Left lung (tissue), 10 donors: ENCODE measurements around the gene CARS2. TPM values are rescaled to one million over a fixed set of nuclear protein-coding genes. Genes with fewer than 3 reads are reported as not detected.

ENCODE experiments used
- ATAC-seq: fragments of 200-7000 bp; cut with Tn5 transposase; one replicate; pipeline ENCODE4 v1.9.1; 2020; ENCODE audit warnings: moderate library complexity
- DNase-seq, 4 donors: peaks; one replicate each; pipeline ENCODE4 v3.0.0-alpha.2; 2013 to 2020
- H3K27ac ChIP-seq, 2 donors: fragments of 200-600 bp; sonication (generic) in 1 of 2; one replicate each; pipeline versions ENCODE4 v1.5.0 to v1.8.0; 2020 to 2021
- H3K27me3 ChIP-seq, 2 donors: fragments of 200-600 bp; sonication (generic) in 1 of 2; one replicate each; pipeline versions ENCODE4 v1.5.0 to v1.8.0; 2020 to 2021
- H3K36me3 ChIP-seq, 2 donors: fragments of 200-600 bp; sonication (generic) in 1 of 2; one replicate each; pipeline versions ENCODE4 v1.5.0 to v1.8.0; 2020 to 2021
- H3K4me1 ChIP-seq, 2 donors: fragments of 200-600 bp; one replicate each; pipeline ENCODE4 v1.8.0; 2021
- H3K4me3 ChIP-seq, 2 donors: fragments of 200-600 bp; sonication (generic) in 1 of 2; one replicate each; pipeline versions ENCODE4 v1.5.0 to v1.8.0; 2020 to 2021; ENCODE audit warnings: mild to moderate bottlenecking in 1 of 2
- H3K9me3 ChIP-seq, 2 donors: fragments of 200-600 bp; sonication (generic) in 1 of 2; one replicate each; pipeline versions ENCODE4 v1.5.0 to v1.8.0; 2020 to 2021
- intact Hi-C, 2 donors: fragments of 100-400 bp; cut with DNase I; formaldehyde crosslinking; loops; one replicate each; pipeline versions ENCODE4 v1.11.2 to v1.14.2; 2022
- polyA plus RNA-seq, 6 donors: library from polyadenylated mRNA; unstranded; fragments of 120-200 nt; gene quantifications; one replicate each; pipeline ENCODE4 v1.2.1, GENCODE V29; 2013; ENCODE audit not compliant: insufficient read length in 6 of 6
- total RNA-seq, 2 donors: library from RNA; stranded (reverse); fragmentation: NEBNext Ultra II Directional; extraction: Animal tissue kit (Norgen Biotek cat#: 25700); gene quantifications; one replicate each; pipeline ENCODE4 v1.2.1, GENCODE V29; 2021
- TF ChIP-seq, protein P1 (sequence below), 2 donors: fragments of 200-600 bp; sonication (generic) in 1 of 2; IDR thresholded peaks; one replicate each; pipeline versions ENCODE4 v1.5.0 to v1.8.0; 2021; ENCODE audit warnings: antibody characterized with exemption in 2 of 2
- donor health status: DM: no; HTN: yes; CAD: no.
- donor health status: DM: no; HTN: no; CAD: no.

The CARS2 gene
- total and polyA plus RNA-seq, 8 donors, result 61.9 to 79.8 (median 71.3) TPM

DNA sequence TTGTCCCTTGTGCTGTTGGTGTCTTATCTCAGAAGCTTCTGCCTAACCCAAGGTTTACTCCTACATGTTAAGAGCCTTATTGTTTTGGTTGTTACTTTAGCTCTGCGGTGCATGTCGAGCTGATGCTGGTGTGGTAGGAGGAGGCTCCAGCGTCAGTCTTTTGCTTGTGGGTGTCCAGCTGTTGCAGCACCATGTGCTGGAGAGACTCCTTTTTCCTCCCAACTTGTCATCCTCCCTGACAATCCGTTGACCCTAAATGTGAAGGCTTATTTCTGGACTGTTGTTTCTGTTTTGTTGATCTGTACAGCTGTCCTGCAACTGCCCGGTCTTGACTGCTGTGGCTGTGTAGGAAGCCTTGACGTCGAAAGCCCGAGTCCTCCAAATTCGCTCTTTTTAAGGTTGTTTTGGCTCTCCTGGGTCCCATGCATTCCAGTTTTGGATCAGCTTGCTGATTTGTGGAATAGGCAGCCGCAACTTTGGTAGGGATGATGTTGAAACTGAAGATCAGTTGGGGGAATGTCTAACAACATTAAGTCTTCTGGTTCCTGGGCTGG is 75.3 kb downstream of the CARS2 start:
- DNase-seq, result no peak
- intact Hi-C loops, result no loop called here
- H3K27ac ChIP-seq, result no peak overlapping the region

DNA sequence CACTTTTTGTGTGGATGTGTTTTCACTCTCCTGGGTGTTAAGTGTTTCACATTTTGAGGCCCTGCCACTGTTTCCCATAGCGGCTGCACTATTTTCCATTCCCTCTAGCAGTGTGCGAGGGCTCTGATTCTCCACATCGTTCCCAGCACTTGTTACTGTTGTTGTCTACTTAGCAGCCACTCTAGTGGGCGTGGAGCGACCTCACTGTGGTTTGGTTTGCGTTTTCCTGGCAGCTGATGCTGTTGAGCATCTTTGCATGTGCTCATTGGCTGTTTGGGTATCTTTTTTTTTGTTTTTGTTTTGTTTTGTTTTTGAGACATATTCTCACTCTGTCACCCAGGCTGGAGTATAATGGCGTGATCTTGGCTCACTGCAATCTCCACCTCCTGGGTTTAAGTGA is 76.2 kb downstream of the CARS2 start:
- intact Hi-C loops, result no loop called here
- DNase-seq (peak in 1 of 4 donors; percentile 31), ATAC-seq (no peak)

More for the DNA sequence above, 75.3 kb downstream of the CARS2 start:
- no peak for ATAC-seq
- no peaks in the 10 kb centered on the region for H3K4me1 ChIP-seq
- no peak overlapping the region for H3K4me3 ChIP-seq
- H3K9me3 ChIP-seq, result no peaks in the 10 kb centered on the region
- peaks cover 0 to 60% of the 10 kb centered on the region in 2 donors for H3K36me3 ChIP-seq
- no peaks in the 10 kb centered on the region for H3K27me3 ChIP-seq
- TF ChIP-seq, protein P1, sequence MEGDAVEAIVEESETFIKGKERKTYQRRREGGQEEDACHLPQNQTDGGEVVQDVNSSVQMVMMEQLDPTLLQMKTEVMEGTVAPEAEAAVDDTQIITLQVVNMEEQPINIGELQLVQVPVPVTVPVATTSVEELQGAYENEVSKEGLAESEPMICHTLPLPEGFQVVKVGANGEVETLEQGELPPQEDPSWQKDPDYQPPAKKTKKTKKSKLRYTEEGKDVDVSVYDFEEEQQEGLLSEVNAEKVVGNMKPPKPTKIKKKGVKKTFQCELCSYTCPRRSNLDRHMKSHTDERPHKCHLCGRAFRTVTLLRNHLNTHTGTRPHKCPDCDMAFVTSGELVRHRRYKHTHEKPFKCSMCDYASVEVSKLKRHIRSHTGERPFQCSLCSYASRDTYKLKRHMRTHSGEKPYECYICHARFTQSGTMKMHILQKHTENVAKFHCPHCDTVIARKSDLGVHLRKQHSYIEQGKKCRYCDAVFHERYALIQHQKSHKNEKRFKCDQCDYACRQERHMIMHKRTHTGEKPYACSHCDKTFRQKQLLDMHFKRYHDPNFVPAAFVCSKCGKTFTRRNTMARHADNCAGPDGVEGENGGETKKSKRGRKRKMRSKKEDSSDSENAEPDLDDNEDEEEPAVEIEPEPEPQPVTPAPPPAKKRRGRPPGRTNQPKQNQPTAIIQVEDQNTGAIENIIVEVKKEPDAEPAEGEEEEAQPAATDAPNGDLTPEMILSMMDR (IDR thresholded peaks at IDR 0.05), result no peak

DNA sequence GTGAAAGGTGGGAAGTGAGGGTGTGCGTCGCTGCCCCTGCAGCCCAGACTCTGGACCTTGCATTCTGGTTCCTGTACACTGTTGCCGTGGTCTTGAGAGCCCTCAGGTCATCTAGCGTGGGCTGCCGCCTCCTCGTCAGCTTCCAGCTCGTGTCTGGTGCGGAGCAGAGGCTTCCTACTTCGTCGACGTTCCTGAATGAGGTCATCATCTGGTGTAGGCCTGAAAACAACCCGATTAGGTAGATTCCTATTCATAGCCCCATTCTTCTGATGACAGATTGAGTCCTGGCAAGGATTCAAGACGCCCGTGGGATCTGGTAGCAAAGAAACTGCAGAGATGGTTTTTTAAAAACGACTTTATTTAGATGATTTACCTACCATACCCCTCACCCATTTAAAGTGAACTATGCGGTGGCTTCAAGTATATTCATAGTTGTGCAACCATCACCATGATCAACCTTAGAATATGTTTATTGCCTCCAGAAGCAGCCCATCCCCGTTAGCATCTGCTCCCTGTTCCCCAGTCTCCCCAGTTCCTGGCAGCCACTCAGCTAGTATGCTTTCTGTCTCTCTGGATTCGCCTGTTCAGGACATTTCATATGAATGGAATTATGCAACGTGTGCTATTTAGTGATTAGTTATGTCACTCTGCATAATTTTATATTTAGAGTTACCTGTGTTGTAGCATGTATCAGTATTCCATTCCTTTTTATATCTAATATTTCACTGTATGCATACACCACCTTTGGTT is 76.8 kb downstream of the CARS2 start:
- Histone ChIP-seq H3K27ac (no peak overlapping the region), H3K4me3 (no peak overlapping the region)

More for the DNA sequence above, 76.2 kb downstream of the CARS2 start:
- no peaks in the 10 kb centered on the region for H3K27me3 ChIP-seq
- H3K4me3 ChIP-seq, result no peak overlapping the region
- TF ChIP-seq, protein P1 (IDR thresholded peaks at IDR 0.05), result no peak
- H3K36me3 ChIP-seq, result peaks cover 0 to 60% of the 10 kb centered on the region in 2 donors
- no peaks in the 10 kb centered on the region for H3K9me3 ChIP-seq
- H3K4me1 ChIP-seq, result no peaks in the 10 kb centered on the region
- no peak overlapping the region for H3K27ac ChIP-seq

DNA sequence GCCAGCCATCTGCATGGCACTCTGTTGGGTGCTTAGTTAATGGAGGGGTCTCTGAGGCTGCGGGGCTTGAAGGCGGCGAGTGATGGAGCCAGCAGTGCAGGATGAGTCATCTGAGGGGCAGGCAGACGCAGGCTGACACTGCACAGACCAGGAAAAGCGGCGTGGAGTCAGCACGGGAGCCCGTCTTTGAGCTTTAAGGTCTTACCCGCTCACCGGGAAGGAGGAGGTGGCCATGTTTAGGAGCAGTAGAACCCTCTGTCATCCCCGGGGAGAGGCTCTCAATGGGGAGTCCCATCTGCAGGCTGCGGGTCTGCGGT is 77.5 kb downstream of the CARS2 start:
- TF ChIP-seq, protein P1 (IDR thresholded peaks at IDR 0.05), result no peak
- no peaks in the 10 kb centered on the region for H3K4me1 ChIP-seq
- ATAC-seq (no peak), DNase-seq (peak in 1 of 4 donors; percentile 61)
- no peaks in the 10 kb centered on the region for H3K27me3 ChIP-seq
- no peak overlapping the region for H3K4me3 ChIP-seq
- H3K27ac ChIP-seq, result no peak overlapping the region
- H3K36me3 ChIP-seq, result peaks cover 0 to 62% of the 10 kb centered on the region in 2 donors
- intact Hi-C loops, result no loop called here
- no peaks in the 10 kb centered on the region for H3K9me3 ChIP-seq

More for the DNA sequence above, 76.8 kb downstream of the CARS2 start:
- intact Hi-C loops, result no loop called here
- H3K4me1 ChIP-seq, result no peaks in the 10 kb centered on the region
- peak in 1 of 4 donors; percentile 30 for DNase-seq
- TF ChIP-seq, protein P1 (IDR thresholded peaks at IDR 0.05), result no peak
- H3K36me3 ChIP-seq, result peaks cover 0 to 60% of the 10 kb centered on the region in 2 donors
- H3K9me3 ChIP-seq, result no peaks in the 10 kb centered on the region
- no peak for ATAC-seq
- H3K27me3 ChIP-seq, result no peaks in the 10 kb centered on the region

DNA sequence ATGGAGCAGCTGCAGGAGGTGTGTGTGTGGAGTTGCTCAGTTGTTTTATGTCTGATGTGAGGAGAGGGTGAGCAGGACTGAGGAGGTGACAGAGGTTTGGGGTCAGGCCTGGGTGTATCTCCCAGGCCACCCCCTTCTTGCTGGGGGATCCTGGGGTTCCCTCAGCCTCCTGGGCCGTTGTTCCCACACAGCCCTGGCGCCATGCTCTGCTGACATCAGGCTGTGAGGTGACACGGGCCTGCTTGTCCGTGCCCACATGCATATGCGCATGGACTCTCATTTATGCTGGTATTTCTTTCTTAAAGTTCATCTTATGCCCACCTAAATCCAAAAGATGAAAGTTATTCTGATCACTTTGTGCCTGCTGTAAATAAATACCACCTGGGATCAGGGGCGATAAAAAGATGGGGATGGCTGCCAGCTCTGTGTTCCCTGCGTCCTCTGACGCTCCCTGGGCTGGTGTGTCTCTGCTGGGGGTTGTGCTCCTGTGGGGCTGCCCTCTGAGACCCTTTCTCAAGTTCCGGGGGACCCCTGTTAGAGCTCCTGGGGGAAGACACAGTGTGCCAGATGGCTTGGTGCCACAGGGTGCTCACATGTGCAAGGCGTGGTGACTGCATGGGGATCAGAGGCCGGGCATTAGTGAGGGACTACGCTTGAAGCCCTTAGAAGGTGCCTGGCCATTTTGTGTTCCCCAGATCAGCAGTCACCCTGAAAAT is 78.0 kb downstream of the CARS2 start:
- no peak overlapping the region for H3K4me3 ChIP-seq
- DNase-seq, result peak in 1 of 4 donors; percentile 51
- no peak for ATAC-seq
- peaks cover 0 to 67% of the 10 kb centered on the region in 2 donors for H3K36me3 ChIP-seq
- intact Hi-C loops, result no loop called here
- TF ChIP-seq, protein P1 (IDR thresholded peaks at IDR 0.05), result no peak
- H3K27ac ChIP-seq, result no peak overlapping the region
- no peaks in the 10 kb centered on the region for H3K4me1 ChIP-seq
- H3K27me3 ChIP-seq, result no peaks in the 10 kb centered on the region
- H3K9me3 ChIP-seq, result no peaks in the 10 kb centered on the region
